Measurements from ENCODE around the gene RNF181.

Gene RNF181

DNA sequence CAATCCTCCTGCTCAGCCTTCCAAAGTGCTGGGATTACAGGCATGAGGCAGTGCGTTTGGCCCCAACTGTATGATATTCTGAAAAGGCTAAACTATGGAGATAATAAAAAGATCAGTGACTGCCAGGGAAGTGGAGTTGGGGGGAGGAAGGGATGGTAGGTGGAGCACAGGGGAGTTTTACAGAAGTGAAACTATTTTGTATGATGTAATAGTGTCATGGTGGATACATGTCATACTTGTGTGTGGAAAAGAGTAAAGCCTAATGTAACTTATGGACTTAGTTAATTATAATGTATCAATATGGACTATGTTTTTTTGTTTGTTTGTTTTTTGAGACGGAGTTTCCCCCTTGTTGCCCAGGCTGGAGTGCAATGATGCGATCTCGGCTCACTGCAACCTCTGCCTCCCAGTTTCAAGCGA, 31.4 kb upstream of the RNF181 start:
- H3K27me3 ChIP-seq, result no peaks in the 10 kb centered on the region
- peaks cover 18 to 21% of the 10 kb centered on the region in 2 experiments for H3K4me1 ChIP-seq (ENCODE audit: control insufficient read depth in 1 of 2, insufficient read depth in 1 of 2, low read depth in 1 of 2, low read length in 1 of 2)
- no peaks in the 10 kb centered on the region for H3K36me3 ChIP-seq
- H3K27ac ChIP-seq, result no peak overlapping the region
- H3K4me3 ChIP-seq (ENCODE audit: low read depth in 1 of 2, low read length in 1 of 2), result no peak overlapping the region
- no peak for TF ChIP-seq CTCF (IDR thresholded peaks at IDR 0.05)
- H3K9me3 ChIP-seq, result no peaks in the 10 kb centered on the region

- Histone ChIP-seq H3K36me3 (no peaks in the 10 kb centered on the region), H3K27me3 (no peaks in the 10 kb centered on the region), H3K27ac (no peak overlapping the region), H3K4me3 (ENCODE audit: low read depth in 1 of 2, low read length in 1 of 2) (no peak overlapping the region), H3K9me3 (no peaks in the 10 kb centered on the region), H3K4me1 (ENCODE audit: control insufficient read depth in 1 of 2, insufficient read depth in 1 of 2, low read depth in 1 of 2, low read length in 1 of 2) (peaks cover 7 to 11% of the 10 kb centered on the region in 2 experiments)
- TF ChIP-seq CTCF (IDR thresholded peaks at IDR 0.05), result no peak
Measured at GRCh38 chr2:85566265-85566664, 29.3 kb upstream of the RNF181 start.

DNA sequence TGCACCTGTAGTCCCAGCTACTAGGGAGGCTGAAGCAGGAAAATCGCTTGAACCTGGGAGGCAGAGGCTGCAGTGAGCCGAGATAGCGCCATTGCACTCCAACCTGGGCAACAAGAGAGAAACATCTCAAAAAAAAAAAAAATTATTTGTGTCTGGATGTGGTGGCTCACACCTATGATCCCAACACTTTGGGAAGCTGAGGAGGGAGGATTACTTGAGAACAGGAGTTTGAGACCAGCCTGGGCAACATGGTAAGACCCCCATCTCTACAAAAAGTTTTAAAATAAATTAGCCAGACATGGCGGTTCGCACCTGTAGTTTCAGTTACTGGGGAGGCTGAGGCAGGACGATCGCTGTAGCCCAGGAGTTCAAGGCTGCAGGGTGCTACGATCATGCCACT, 19.8 kb upstream of the RNF181 start:
- H3K9me3 ChIP-seq, result no peaks in the 10 kb centered on the region
- no peak overlapping the region for H3K27ac ChIP-seq
- no peak overlapping the region for H3K4me3 ChIP-seq (ENCODE audit: low read depth in 1 of 2, low read length in 1 of 2)
- TF ChIP-seq CTCF (IDR thresholded peaks at IDR 0.05), result no peak
- H3K4me1 ChIP-seq (ENCODE audit: control insufficient read depth in 1 of 2, insufficient read depth in 1 of 2, low read depth in 1 of 2, low read length in 1 of 2), result peaks cover 36 to 37% of the 10 kb centered on the region in 2 experiments
- no peaks in the 10 kb centered on the region for H3K27me3 ChIP-seq
- H3K36me3 ChIP-seq, result no peaks in the 10 kb centered on the region

GRCh38 chr2:85577063-85577385, 18.5 kb upstream of the RNF181 start:
- peaks cover 36 to 37% of the 10 kb centered on the region in 2 experiments for H3K4me1 ChIP-seq (ENCODE audit: control insufficient read depth in 1 of 2, insufficient read depth in 1 of 2, low read depth in 1 of 2, low read length in 1 of 2)
- no peaks in the 10 kb centered on the region for H3K27me3 ChIP-seq
- H3K4me3 ChIP-seq (ENCODE audit: low read depth in 1 of 2, low read length in 1 of 2), result peak overlapping the region; percentile 45 to 49
- no peaks in the 10 kb centered on the region for H3K9me3 ChIP-seq
- H3K27ac ChIP-seq, result peak overlapping the region; percentile 72
- TF ChIP-seq CTCF (IDR thresholded peaks at IDR 0.05), result no peak
- no peaks in the 10 kb centered on the region for H3K36me3 ChIP-seq

GRCh38 chr2:85577386-85578242, 17.9 kb upstream of the RNF181 start, which contains the start of gene VAMP8:
TSS of gene VAMP8 (plus strand) at chr2:85577586. CDS start at chr2:85577647, 61 bp downstream.
- H3K4me1 ChIP-seq (ENCODE audit: control insufficient read depth in 1 of 2, insufficient read depth in 1 of 2, low read depth in 1 of 2, low read length in 1 of 2), result peaks cover 36 to 37% of the 10 kb centered on the region in 2 experiments
- H3K27ac ChIP-seq, result peak within 1 kb of the TSS; percentile 72
- H3K27me3 ChIP-seq, result no peaks in the 10 kb centered on the region
- H3K4me3 ChIP-seq (ENCODE audit: low read depth in 1 of 2, low read length in 1 of 2), result peak within 1 kb of the TSS; percentile 45 to 49
- H3K9me3 ChIP-seq, result no peaks in the 10 kb centered on the region
- TF ChIP-seq CTCF (IDR thresholded peaks at IDR 0.05), result no peak
- no peaks in the 10 kb centered on the region for H3K36me3 ChIP-seq
